ENCODE measurements around the gene CNEP1R1. TPM values are rescaled to one million over a fixed set of nuclear protein-coding genes. Genes with fewer than 3 reads are reported as not detected.

CNEP1R1 gene
- total RNA-seq, 1 donor, result 38.5 TPM

DNA sequence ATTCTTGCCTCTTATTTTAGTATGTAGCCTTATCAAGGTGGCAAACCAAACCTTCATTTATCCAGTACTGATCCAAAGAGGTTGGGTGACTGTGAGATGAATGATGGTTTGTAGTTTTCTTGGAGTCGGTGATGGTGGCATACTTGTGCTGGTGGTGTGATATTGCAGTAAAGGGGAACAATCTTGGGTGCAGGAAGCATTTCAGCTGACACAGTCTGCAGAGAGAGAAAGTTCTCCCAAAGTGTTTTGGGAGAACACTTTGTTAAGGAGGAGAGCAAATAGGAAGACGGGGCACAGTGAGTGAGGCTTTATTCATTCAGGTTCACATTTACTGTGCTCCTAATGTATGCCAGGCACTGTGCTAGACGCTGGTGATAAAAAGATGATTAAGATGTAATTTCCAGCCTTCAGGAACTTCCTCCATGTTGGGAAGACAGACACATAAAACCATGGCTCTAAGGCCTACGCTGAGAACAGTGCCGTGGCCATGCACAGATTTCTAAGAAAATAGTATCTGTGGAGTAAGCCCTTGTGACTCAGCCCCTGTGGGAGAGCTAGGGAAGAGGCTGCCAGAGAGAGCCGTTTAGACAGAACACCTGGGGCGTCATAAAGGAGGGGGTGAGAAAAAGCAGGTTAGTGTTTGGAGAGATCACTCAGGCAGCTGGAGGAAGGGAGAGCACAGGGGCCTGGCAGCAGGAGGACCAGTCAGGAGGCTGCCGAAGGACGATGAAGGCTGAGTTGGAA is 54.5 kb downstream of the CNEP1R1 start:
- no peak overlapping the region for H3K4me3 ChIP-seq (ENCODE audit: low read depth, low read length)
- no peak for DNase-seq (ENCODE audit: low read depth)
- TF ChIP-seq, protein P1, sequence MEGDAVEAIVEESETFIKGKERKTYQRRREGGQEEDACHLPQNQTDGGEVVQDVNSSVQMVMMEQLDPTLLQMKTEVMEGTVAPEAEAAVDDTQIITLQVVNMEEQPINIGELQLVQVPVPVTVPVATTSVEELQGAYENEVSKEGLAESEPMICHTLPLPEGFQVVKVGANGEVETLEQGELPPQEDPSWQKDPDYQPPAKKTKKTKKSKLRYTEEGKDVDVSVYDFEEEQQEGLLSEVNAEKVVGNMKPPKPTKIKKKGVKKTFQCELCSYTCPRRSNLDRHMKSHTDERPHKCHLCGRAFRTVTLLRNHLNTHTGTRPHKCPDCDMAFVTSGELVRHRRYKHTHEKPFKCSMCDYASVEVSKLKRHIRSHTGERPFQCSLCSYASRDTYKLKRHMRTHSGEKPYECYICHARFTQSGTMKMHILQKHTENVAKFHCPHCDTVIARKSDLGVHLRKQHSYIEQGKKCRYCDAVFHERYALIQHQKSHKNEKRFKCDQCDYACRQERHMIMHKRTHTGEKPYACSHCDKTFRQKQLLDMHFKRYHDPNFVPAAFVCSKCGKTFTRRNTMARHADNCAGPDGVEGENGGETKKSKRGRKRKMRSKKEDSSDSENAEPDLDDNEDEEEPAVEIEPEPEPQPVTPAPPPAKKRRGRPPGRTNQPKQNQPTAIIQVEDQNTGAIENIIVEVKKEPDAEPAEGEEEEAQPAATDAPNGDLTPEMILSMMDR (IDR thresholded peaks at IDR 0.05; ENCODE audit: insufficient read depth, low read length), result no peak

DNA sequence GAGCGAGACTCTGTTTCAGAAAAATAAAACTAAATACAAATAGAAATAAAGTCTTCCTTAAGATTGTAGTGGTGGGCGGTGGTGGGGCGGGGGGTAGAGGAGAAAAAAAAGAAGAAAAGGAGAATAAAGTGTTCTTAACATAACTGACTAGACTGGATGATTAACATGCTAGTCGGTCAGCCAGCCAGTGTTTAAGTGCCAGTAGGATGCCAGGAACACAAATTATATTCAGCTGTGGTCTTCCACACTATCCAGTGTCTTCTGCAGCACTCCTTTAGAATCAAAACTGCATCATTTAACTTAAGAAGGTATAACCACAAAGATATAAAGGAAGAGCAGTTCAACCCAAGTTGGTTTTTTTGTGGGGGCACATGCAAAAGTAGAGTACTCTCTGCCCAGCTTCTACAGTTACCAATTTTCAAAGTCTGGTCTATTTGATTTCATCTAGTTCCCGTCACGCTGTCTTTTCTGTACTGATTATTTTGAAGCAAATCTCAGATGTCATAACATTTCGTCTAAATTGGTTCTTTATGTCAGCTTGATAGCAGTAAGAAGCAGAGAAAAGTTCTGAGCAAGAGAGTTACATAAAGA is 56.5 kb downstream of the CNEP1R1 start:
- no peak for DNase-seq (ENCODE audit: low read depth)
- TF ChIP-seq, protein P1 (IDR thresholded peaks at IDR 0.05; ENCODE audit: insufficient read depth, low read length), result no peak
- H3K4me3 ChIP-seq (ENCODE audit: low read depth, low read length), result no peak overlapping the region

DNA sequence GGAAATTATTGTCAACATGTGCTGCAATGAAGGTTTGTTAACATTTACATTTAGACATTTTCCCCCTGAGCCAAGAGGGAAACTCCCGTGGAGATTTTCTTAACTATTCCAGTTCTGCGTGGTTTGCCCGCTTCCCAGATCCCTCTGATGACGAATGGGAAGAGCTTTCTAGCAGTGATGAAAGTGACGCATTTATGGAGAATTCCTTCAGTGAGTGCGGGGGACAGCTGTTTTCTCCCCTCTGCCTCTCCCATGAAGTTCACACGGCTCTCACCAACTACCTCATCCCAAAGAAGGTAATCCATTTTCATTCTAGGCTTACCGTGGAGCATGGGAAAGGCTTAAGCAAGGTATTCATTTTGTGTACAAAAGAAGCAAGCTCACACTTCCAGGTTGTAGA is 59.0 kb downstream of the CNEP1R1 start:
- DNase-seq (ENCODE audit: low read depth), result no peak
- TF ChIP-seq, protein P1 (IDR thresholded peaks at IDR 0.05; ENCODE audit: insufficient read depth, low read length), result no peak

DNA sequence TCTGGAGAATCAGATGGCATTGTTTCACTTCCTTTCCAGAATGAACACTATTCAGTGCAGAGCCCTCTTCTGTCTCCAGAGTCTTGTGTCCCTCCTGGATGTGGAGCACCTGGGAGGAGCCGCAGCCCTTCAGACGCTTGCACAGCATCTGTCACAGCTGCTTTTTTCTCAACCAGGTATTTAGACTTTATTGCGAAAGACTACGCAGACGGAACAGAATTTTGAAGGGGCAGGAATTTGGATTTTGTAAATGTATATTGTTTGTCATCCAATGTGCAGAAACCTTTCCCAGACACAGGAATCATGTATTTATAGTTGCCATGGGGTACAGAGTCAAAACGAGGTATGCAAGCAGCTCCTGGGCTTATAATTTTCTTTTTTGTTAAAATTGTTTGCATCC is 61.2 kb downstream of the CNEP1R1 start:
- H3K4me3 ChIP-seq (ENCODE audit: low read depth, low read length), result no peak overlapping the region
- TF ChIP-seq, protein P1 (IDR thresholded peaks at IDR 0.05; ENCODE audit: insufficient read depth, low read length), result no peak
- DNase-seq (ENCODE audit: low read depth), result no peak

More for the DNA sequence above, 59.0 kb downstream of the CNEP1R1 start:
- no peak overlapping the region for H3K4me3 ChIP-seq (ENCODE audit: low read depth, low read length)

Small RNA genes within 50 kb of the gene (small RNA-seq; reads per million reads assigned to genes)
- not detected for gene RF00017

Other genes with a start within 250 kb of the CNEP1R1 start
- gene ZNF423, start 169.1 kb upstream of the CNEP1R1 start, total RNA-seq (ENCODE audit: low replicate concordance), result 7.3 and 13.5 TPM in 2 replicates
- 14.8 and 18.8 TPM in 2 replicates for gene HEATR3, start 40.7 kb downstream of the CNEP1R1 start, total RNA-seq (ENCODE audit: low replicate concordance)
- gene TENT4B, start 128.1 kb downstream of the CNEP1R1 start, total RNA-seq (ENCODE audit: low replicate concordance), result 3.8 and 9.7 TPM in 2 replicates
- gene ADCY7, start 241.3 kb downstream of the CNEP1R1 start, total RNA-seq (ENCODE audit: low replicate concordance), result 7.4 and 26.0 TPM in 2 replicates